GM23248 (cell line): Measurements from ENCODE around the gene COA8. TPM values are rescaled to one million over a fixed set of nuclear protein-coding genes. Genes with fewer than 3 reads are reported as not detected.

Source experiments
- DNase-seq: peaks from one replicate; pipeline ENCODE4 v3.0.0-alpha.2; 2015
- H2AFZ ChIP-seq: fragments of 200-600 bp; sonication (generic); 2 replicates; pipeline ENCODE4 v1.6.1; 2016; ENCODE audit warnings: antibody characterized with exemption
- H3F3A ChIP-seq: fragments of 200-600 bp; sonication (generic); 2 replicates; pipeline ENCODE4 v1.6.1; 2016; ENCODE audit warnings: mild to moderate bottlenecking, antibody characterized with exemption, mixed run types; ENCODE audit not compliant: insufficient read depth
- H3K27ac ChIP-seq: fragments of 200-600 bp; sonication (generic); 2 replicates; pipeline ENCODE4 v1.5.1; 2016; ENCODE audit warnings: mild to moderate bottlenecking
- H3K27me3 ChIP-seq: fragments of 200-600 bp; sonication (generic); replicated peaks from 2 replicates; pipeline ENCODE4 v1.6.1; 2016; ENCODE audit warnings: mild to moderate bottlenecking; ENCODE audit not compliant: insufficient read depth
- H3K36me3 ChIP-seq: fragments of 200-600 bp; sonication (generic); 2 replicates; pipeline ENCODE4 v1.6.1; 2016; ENCODE audit warnings: low read depth, mild to moderate bottlenecking
- H3K4me1 ChIP-seq: fragments of 200-600 bp; sonication (generic); 2 replicates; pipeline ENCODE4 v1.6.1; 2016; ENCODE audit warnings: mild to moderate bottlenecking; ENCODE audit not compliant: insufficient read depth
- H3K4me2 ChIP-seq: fragments of 200-600 bp; sonication (generic); one replicate; pipeline ENCODE4 v1.6.1; 2016; ENCODE audit warnings: mild to moderate bottlenecking; ENCODE audit not compliant: unreplicated experiment
- H3K4me3 ChIP-seq: fragments of 200-600 bp; sonication (generic); 2 replicates; pipeline ENCODE4 v1.5.1; 2016; ENCODE audit warnings: mild to moderate bottlenecking
- H3K79me2 ChIP-seq: fragments of 200-600 bp; sonication (generic); 2 replicates; pipeline ENCODE4 v1.6.1; 2016; ENCODE audit warnings: mild to moderate bottlenecking; ENCODE audit not compliant: insufficient read depth
- H3K9ac ChIP-seq: fragments of 200-600 bp; sonication (generic); 2 replicates; pipeline ENCODE4 v1.6.1; 2016; ENCODE audit warnings: mild to moderate bottlenecking
- H3K9me2 ChIP-seq: fragments of 200-600 bp; sonication (generic); 2 replicates; pipeline ENCODE4 v1.6.1; 2016; ENCODE audit warnings: mixed run types, mild to moderate bottlenecking, moderate library complexity; ENCODE audit not compliant: insufficient read depth
- H3K9me3 ChIP-seq: fragments of 200-600 bp; sonication (generic); one replicate; pipeline ENCODE4 v1.6.1; 2017; ENCODE audit warnings: low read depth
- H4K20me1 ChIP-seq: fragments of 200-600 bp; sonication (generic); 2 replicates; pipeline ENCODE4 v1.6.0; 2016; ENCODE audit not compliant: insufficient read depth
- EZH2 ChIP-seq: fragments of 200-600 bp; sonication (generic); IDR thresholded peaks from 2 replicates; pipeline ENCODE4 v1.6.1; 2018; ENCODE audit warnings: antibody characterized with exemption, mild to moderate bottlenecking; ENCODE audit not compliant: insufficient read depth, poor library complexity, severe bottlenecking
- EZH2phosphoT487 ChIP-seq: fragments of 200-600 bp; sonication (generic); IDR thresholded peaks from 2 replicates; pipeline ENCODE4 v1.6.1; 2018; ENCODE audit warnings: antibody characterized with exemption, moderate library complexity, mild to moderate bottlenecking, low read depth; ENCODE audit not compliant: insufficient read depth
- WGBS, 2 experiments: methylation state at CpG; one replicate each; pipeline ENCODE4 v1.1.6; 2015 to 2017; ENCODE audit warnings: low lambda C conversion rate in 2 of 2, low coverage in 1 of 2; ENCODE audit errors: missing lambda C conversion rate in 2 of 2; 5-methylcytosine and 5-hydroxymethylcytosine counted together
- in situ Hi-C: fragments of 300-500 bp; cut with MboI; formaldehyde crosslinking; loops from 2 replicates; pipeline ENCODE4 v1.15.0; 2020
- polyA plus RNA-seq: library from polyadenylated mRNA; unstranded; fragments of >200 nt; fragmentation: Nextera tagmentation; extraction: Ambion mirVana; gene quantifications from 2 replicates; pipeline ENCODE4 v1.2.1, GENCODE V29; 2016
- total RNA-seq: library from RNA; depleted of rRNA; stranded (reverse); fragments of >200 nt; shearing (Covaris generic); gene quantifications from 2 replicates; pipeline ENCODE4 v1.2.3, GENCODE V29; 2014

Gene COA8
- total and polyA plus RNA-seq, 2 experiments from 2014 or later: 28.9 to 96.3 TPM

- Histone ChIP-seq H3K36me3 (no peaks in the 10 kb centered on the region), H2AFZ (peak overlapping the region; percentile 65), H3K4me2 (peak overlapping the region; percentile 50), H3K9ac (peak overlapping the region; percentile 74), H3K79me2 (peaks cover 28% of the 10 kb centered on the region), H4K20me1 (no peaks in the 10 kb centered on the region), H3K4me3 (peak overlapping the region; percentile 9), H3K9me2 (no peaks in the 10 kb centered on the region), H3K27ac (peak overlapping the region; percentile 90), H3K9me3 (no peaks in the 10 kb centered on the region), H3K4me1 (peaks cover 29% of the 10 kb centered on the region), H3K27me3 (no peaks in the 10 kb centered on the region), H3F3A (peaks cover 26% of the 10 kb centered on the region)
- WGBS, 2 experiments: 9 to 15% methylated on average over 18 of the region's 18 CpGs
- no peak for TF ChIP-seq EZH2phosphoT487
- TF ChIP-seq EZH2: no peak
- in situ Hi-C loops: no loop called here
- peak; percentile 86 for DNase-seq
These were observed 10.5 kb upstream of the COA8 start for GRCh38 chr14:103552011-103552845.

GRCh38 chr14:103552846-103553210, 9.9 kb upstream of the COA8 start:
- Histone ChIP-seq H2AFZ (0 out of 2 replicates have a peak overlapping the region, but pooled peaks have one; percentile 65), H3K9me3 (no peaks in the 10 kb centered on the region), H3K9me2 (no peaks in the 10 kb centered on the region), H4K20me1 (no peaks in the 10 kb centered on the region), H3F3A (peaks cover 32% of the 10 kb centered on the region), H3K79me2 (peaks cover 34% of the 10 kb centered on the region), H3K4me1 (peaks cover 34% of the 10 kb centered on the region), H3K9ac (peak overlapping the region; percentile 74; the same call in 1 of the 2 replicates), H3K4me3 (no peak overlapping the region), H3K4me2 (no peak overlapping the region), H3K36me3 (no peaks in the 10 kb centered on the region), H3K27me3 (no peaks in the 10 kb centered on the region), H3K27ac (peak overlapping the region; percentile 90)
- TF ChIP-seq EZH2phosphoT487 (no peak), EZH2 (no peak)
- no peak for DNase-seq
- 87 to 88% methylated on average over 11 of the region's 11 CpGs for WGBS, 2 experiments
- in situ Hi-C loops: no loop called here

GRCh38 chr14:103555559-103556337, 7.0 kb upstream of the COA8 start:
- no peak for DNase-seq
- Histone ChIP-seq H3K36me3 (peaks cover 23% of the 10 kb centered on the region), H3K79me2 (peaks cover 61% of the 10 kb centered on the region), H2AFZ (no peak overlapping the region), H3K9me2 (no peaks in the 10 kb centered on the region), H3K27me3 (no peaks in the 10 kb centered on the region), H4K20me1 (no peaks in the 10 kb centered on the region), H3K27ac (no peak overlapping the region), H3K4me1 (peaks cover 43% of the 10 kb centered on the region), H3F3A (peaks cover 58% of the 10 kb centered on the region), H3K4me3 (no peak overlapping the region), H3K9ac (no peak overlapping the region), H3K9me3 (no peaks in the 10 kb centered on the region), H3K4me2 (no peak overlapping the region)
- WGBS, 2 experiments: 89 to 93% methylated on average over 15 of the region's 15 CpGs
- in situ Hi-C loops: no loop called here
- TF ChIP-seq EZH2 (no peak), EZH2phosphoT487 (no peak)

GRCh38 chr14:103556946-103557758, 5.6 kb upstream of the COA8 start:
- no peak for DNase-seq
- Histone ChIP-seq H3K9ac (peak overlapping the region; percentile 24; the same call in 1 of the 2 replicates), H3K9me3 (no peaks in the 10 kb centered on the region), H3K4me1 (peaks cover 34% of the 10 kb centered on the region), H3K4me2 (no peak overlapping the region), H3K27me3 (no peaks in the 10 kb centered on the region), H3F3A (peaks cover 62% of the 10 kb centered on the region), H3K27ac (peak overlapping the region; percentile 87), H3K79me2 (peaks cover 74% of the 10 kb centered on the region), H3K4me3 (no peak overlapping the region), H4K20me1 (no peaks in the 10 kb centered on the region), H3K9me2 (no peaks in the 10 kb centered on the region), H3K36me3 (peaks cover 23% of the 10 kb centered on the region), H2AFZ (no peak overlapping the region)
- in situ Hi-C loops: no loop called here
- WGBS, 2 experiments: 61% methylated on average over 15 of the region's 15 CpGs
- TF ChIP-seq EZH2phosphoT487 (no peak), EZH2 (no peak)
